Stromal cell of bone marrow (primary cell): Measurements from ENCODE around the gene ENOX1.

Experiments used
- DNase-seq: peaks from one replicate; pipeline ENCODE4 v3.0.0-alpha.2; 2012; ENCODE audit warnings: low read depth

Gene ENOX1

GRCh38 chr13:43387880-43388279, 398.9 kb downstream of the ENOX1 start:
- no peak for DNase-seq

DNA sequence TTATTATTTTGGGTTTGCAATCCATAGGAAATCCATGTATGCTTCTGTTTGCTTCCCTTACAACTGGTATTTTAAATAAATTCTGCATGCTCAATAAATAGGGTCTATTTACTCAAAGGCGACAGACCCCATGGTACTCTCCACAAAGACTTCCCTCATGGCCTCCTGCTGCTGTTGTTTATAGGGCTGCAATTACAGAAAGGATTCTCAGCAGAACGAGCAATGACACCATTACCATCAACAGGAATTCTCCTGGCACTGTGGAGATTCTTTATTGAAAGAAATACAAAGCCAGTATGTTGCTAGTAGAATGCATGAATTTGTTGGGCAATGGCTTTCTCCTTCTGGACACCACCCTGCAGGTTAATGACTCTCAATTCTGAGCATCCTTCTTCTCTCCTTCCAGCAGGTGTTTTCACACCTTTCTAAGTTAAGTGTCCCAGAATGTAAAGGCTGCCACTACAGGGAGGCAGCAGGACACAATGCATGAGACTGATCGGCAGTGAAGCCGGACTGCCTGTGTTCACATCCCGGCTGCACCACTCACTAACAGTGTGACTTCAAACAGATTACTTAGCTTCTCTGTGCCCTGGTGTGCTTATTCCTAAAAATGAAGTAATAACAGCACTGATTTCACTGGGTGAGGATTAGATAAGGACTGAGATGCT, 403.1 kb downstream of the ENOX1 start:
- DNase-seq: no peak

GRCh38 chr13:43379738-43380137, 407.0 kb downstream of the ENOX1 start:
- no peak for DNase-seq

DNA sequence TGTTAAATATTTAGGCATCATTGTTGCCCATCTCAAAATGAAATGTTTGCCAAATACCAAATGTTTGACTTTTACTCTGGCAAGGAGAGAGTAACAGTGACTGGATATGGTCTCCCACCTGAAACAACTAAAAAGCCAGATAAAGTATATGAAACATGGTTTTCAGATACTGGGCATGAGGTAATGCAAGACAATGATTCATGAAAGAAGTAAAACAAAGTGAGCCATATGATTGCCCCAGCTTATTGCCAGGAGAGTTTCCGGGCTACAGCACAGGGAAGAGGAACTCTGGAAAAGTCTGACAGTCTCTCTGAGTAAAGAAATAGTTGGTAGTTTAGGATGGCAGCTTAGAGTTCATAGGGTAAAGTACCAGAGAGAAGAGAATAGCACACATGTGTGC, 408.8 kb downstream of the ENOX1 start:
- peak; percentile 47 for DNase-seq

- DNase-seq: no peak
These were observed 409.6 kb downstream of the ENOX1 start for GRCh38 chr13:43377149-43377548.

GRCh38 chr13:43376596-43376995, 410.2 kb downstream of the ENOX1 start:
- DNase-seq: no peak

- no peak for DNase-seq
These were observed 410.8 kb downstream of the ENOX1 start for GRCh38 chr13:43375797-43376465.

DNA sequence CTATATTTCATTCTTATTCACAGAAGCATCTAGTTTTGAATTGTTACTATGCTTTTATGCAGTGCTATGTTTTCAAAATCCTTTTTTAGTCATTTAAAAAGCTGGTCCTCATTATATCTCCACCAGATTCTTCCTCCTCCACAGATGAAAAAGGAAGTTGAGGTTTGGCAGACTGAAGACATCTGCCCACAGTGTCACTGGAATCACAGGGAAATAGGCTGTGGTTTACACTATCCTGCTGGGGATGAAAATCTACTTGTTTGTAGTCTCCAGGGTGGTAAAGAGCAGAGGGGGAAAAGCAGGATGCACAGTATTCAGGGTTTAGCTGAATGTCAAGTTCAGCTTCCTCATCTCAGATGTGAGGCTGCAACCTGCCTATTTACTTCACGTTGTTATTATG, 412.2 kb downstream of the ENOX1 start:
- peak; percentile 43 for DNase-seq

DNA sequence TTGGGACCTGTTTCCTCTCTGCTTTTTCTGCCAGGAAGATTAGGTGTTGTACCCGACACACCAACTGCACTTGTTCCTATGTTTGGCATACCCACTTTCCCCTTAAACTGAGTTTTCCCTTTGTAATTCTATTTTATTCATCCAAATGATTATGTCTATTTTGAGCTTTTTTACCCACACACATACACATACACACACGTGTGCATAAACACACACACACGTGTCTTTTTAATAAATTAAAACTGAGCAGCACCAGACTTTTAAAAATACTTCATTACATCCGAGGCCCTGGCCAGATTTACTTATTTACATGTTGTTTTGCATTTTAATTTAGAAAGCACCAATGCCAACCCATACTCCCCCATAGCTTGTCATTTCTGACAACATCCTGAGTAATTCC, 413.4 kb downstream of the ENOX1 start:
- DNase-seq: no peak

- no peak for DNase-seq
These were observed 415.9 kb downstream of the ENOX1 start for GRCh38 chr13:43370842-43371241.

- DNase-seq: no peak
These were observed 417.5 kb downstream of the ENOX1 start for GRCh38 chr13:43369319-43369718.

- DNase-seq: no peak
These were observed 418.8 kb downstream of the ENOX1 start for GRCh38 chr13:43368003-43368402.

DNA sequence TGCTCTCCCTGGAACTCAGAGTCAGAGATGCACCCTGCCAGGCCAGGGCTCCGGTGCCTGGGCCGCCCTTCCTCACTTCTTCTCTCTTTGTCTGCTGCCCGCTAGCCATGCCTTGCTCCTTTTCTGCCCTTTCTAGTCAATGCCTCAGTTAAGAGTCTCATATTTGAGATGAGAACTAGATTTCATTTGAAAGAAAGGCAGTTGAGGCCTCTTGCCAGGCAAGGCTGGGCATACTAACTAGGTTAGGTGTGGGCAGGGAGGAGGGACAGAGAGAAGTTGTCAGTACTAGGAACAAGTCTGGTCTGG, 421.8 kb downstream of the ENOX1 start:
- DNase-seq: no peak

DNA sequence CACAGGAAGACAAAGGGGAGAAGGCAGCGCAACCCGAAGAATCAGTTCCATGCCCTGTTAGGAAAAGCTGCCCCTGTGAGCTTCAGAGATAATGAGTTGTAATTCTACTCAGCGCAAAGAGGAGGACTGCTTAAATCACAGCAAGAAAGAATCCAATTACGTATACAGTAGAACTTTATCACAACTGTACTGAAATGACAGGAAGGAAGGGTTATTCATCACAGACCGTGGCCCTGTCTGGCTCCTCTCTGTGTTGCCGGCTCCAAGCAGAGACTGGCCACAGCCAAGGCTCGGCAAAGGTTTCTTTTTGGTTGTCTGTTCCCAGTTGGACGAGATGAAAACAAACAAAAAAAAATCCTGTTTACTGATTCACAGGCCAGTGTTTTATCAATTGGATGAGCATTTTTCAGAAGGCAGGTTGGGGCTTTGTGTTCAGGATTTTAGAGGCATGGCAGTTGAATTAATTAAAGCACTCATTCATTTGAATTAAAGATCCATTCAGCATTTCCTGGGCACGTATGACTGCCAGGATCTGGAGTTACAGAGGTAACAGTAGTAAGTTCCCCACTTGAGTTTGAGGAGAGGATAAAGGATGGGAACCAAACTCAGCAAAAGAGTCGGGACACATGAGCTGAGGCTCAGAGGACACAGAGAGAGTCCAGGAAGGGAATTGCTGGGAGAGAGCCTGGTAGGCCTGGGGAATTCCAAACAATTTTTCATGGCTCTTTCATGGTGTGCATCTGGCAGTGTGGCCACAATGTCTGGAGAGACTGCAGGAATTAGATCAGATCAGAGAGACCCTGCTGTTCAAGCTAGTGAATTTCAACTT, 422.3 kb downstream of the ENOX1 start:
- DNase-seq: peak; percentile 19

DNA sequence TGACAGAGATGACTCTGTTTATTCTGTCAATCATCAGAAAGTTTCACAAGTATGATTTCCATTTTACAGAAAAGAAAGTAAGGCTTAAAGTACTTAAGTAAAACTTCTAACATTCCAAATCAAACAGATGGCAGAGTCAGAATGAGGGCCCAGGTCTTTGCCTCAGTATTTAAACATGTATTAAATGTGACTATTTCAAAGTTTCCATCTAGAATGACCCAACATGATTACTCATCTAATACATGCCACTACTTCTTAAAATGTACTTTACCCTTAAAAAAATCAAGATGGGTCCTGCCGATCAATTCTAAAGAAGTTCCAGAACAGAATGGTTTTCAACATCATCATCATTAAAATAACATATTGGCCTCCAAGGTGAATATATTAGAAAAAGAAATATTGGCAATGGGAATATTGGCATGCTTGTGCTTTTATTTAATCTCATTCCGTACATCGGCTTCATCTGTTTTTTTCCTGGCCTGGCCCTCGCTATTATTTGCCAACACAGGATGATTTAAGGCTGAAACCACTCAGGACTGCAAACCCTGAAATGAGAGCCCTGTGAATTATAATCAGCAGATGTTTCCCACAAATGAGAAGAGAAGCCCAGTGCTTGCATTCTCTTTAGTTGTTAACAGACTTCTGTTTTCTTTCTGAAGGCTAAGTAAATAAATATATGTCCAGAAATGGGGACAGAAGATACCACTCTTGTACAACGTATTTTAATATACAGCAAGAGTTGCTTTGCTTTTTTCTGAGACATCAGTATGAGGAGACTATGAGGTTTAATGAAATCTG, 423.4 kb downstream of the ENOX1 start:
- peak; percentile 54 for DNase-seq

DNA sequence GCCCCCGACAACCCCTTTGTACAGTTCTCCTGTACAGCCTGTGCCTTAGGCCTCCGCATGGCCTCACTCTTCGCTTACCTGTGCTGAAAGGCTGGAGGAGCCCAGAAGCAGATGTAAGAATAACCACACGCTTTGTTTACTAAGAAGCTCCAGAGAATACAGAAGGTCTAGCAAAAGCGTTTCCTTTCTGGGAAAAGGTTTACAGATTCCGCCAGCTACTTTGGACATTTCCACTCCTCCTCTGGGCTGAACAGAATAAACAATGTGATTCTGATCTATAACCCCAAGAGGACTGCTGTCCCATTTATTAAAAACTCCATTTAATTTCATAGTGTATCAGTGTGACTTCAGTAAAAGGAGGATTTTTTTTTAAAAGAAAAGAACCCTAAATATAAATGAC, 424.2 kb downstream of the ENOX1 start:
- DNase-seq: no peak

DNA sequence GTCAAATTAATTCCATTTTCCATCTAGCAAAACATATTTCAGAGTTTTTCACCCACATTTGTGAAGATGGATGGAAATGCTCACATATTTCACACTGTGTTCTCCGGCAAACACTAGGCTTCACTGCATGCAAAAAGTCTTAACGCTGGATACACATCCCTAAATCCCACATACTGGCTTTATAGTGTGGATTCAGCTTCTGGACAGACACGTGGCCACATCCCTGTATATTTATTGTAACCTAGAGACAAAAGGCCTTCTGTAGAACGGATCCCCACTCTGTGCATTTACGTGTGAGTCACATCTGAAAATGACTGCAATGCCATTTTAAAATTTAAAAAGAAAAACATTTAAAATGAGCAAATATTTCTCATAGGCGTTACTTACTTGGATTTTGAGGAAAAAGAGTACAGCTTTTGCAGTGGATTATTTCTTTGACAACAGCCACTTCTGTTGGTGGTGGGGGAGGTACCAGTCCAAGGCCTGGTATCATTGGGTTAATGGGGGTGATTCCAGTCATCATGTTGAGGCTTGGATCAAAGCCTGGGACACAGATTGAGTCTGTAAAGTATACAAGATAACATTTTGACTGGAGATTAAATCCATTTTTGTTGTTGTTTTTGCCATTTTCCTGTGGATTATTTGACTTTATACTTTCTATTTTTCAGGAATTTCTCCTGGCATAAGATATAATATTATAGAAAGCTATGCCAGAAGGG, 425.7 kb downstream of the ENOX1 start:
- DNase-seq: no peak

DNA sequence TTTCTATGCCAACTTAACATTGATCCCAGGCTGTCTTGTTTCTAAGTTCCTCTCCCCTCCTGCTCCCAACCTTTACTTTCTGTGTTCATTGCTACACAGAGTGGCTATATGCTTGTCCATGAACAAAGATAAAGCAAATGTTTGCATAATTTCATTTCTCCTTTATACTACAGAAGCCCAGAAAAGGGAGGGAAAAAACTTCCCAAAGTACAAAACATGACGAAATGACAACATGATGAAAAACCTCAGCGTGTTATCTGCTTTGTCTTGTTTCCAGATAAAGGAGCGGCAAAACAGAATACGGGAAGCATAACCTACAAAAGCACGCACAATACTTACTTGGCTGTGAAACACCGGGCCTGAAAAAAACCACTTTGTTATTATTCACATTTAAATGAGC, 426.6 kb downstream of the ENOX1 start:
- no peak for DNase-seq

GRCh38 chr13:43359536-43359935, 427.2 kb downstream of the ENOX1 start:
- no peak for DNase-seq

- DNase-seq: no peak
These were observed 429.2 kb downstream of the ENOX1 start for GRCh38 chr13:43357564-43357963.

DNA sequence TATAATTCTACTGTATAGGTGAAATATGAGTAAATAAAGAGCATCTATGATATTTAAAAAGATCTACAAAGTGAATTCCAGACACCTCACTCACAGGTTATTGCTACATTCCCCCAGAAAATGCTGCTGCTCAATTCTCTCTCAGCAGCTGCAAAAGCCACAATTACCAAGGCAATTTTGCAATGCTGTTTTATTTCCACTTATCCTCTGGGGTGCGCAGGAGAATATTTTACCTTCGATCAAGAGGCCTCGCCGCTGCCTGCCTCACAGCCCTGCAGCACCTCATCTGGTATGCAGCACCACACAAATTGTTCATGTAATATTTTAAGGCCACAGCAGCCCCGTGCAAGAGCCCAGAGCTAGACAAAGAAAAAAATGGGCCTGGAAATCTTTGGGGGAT, 430.2 kb downstream of the ENOX1 start:
- DNase-seq: no peak

- no peak for DNase-seq
These were observed 431.0 kb downstream of the ENOX1 start for GRCh38 chr13:43355774-43356173.
